Measurements from ENCODE around the gene KERA.

Gene KERA

GRCh38 chr12:91064640-91065039, 6.8 kb upstream of the KERA start:
- no peaks in the 10 kb centered on the region for H3K9me3 ChIP-seq (ENCODE audit: insufficient read depth, low read depth, low read length)
- H2AFZ ChIP-seq (ENCODE audit: low read length), result no peak overlapping the region
- no peak overlapping the region for H3K4me3 ChIP-seq (ENCODE audit: low read length, poor library complexity, severe bottlenecking)
- no peaks in the 10 kb centered on the region for H3K27me3 ChIP-seq (ENCODE audit: insufficient read depth, low read length, poor library complexity, severe bottlenecking)
- no peaks in the 10 kb centered on the region for H3K9me2 ChIP-seq (replicated peaks; ENCODE audit: low read depth, low read length)
- no peak overlapping the region for H3K4me2 ChIP-seq (ENCODE audit: low read depth, low read length, poor library complexity, severe bottlenecking)
- no peaks in the 10 kb centered on the region for H3K36me3 ChIP-seq (ENCODE audit: insufficient read depth, low read length)
- no peak overlapping the region for H3K9ac ChIP-seq (ENCODE audit: low read depth, low read length, poor library complexity, severe bottlenecking)
- no peak for TF ChIP-seq EZH2phosphoT487 (IDR thresholded peaks at IDR 0.05; ENCODE audit: borderline replicate concordance)
- TF ChIP-seq, protein P1, sequence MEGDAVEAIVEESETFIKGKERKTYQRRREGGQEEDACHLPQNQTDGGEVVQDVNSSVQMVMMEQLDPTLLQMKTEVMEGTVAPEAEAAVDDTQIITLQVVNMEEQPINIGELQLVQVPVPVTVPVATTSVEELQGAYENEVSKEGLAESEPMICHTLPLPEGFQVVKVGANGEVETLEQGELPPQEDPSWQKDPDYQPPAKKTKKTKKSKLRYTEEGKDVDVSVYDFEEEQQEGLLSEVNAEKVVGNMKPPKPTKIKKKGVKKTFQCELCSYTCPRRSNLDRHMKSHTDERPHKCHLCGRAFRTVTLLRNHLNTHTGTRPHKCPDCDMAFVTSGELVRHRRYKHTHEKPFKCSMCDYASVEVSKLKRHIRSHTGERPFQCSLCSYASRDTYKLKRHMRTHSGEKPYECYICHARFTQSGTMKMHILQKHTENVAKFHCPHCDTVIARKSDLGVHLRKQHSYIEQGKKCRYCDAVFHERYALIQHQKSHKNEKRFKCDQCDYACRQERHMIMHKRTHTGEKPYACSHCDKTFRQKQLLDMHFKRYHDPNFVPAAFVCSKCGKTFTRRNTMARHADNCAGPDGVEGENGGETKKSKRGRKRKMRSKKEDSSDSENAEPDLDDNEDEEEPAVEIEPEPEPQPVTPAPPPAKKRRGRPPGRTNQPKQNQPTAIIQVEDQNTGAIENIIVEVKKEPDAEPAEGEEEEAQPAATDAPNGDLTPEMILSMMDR (conservative IDR thresholded peaks at IDR 0.05; ENCODE audit: low read length), result no peak
- H3K4me1 ChIP-seq (ENCODE audit: insufficient read depth, low read length, poor library complexity, severe bottlenecking), result no peaks in the 10 kb centered on the region
- no peaks in the 10 kb centered on the region for H4K20me1 ChIP-seq (ENCODE audit: insufficient read depth, low read length, poor library complexity, severe bottlenecking)
- no peaks in the 10 kb centered on the region for H3F3A ChIP-seq (ENCODE audit: low read depth)
- no peaks in the 10 kb centered on the region for H3K79me2 ChIP-seq (ENCODE audit: insufficient read depth, low read length)

DNA sequence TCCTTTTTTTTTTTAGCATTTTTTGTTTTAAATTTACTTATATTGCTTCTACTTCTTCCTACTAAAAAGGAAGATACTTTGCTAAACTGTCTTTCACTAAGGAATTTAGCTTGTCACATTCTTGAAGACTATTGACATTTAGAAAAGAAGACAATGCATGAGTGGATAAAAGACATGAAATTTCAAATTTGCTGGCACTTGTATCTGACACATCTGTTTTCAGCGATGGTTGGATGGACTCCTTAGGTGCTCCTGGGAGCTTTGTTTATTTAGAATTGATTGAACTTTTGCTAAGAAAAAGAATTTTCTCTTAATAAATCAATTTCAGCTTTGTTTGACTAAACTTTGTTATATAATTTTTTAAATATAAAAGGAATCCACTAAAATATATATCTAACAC, 3.3 kb upstream of the KERA start:
- Histone ChIP-seq H3F3A (ENCODE audit: low read depth) (no peaks in the 10 kb centered on the region), H3K36me3 (ENCODE audit: insufficient read depth, low read length) (no peaks in the 10 kb centered on the region), H3K9me3 (ENCODE audit: insufficient read depth, low read depth, low read length) (no peaks in the 10 kb centered on the region), H3K9ac (ENCODE audit: low read depth, low read length, poor library complexity, severe bottlenecking) (no peak overlapping the region), H3K27me3 (ENCODE audit: insufficient read depth, low read length, poor library complexity, severe bottlenecking) (no peaks in the 10 kb centered on the region), H3K4me3 (ENCODE audit: low read length, poor library complexity, severe bottlenecking) (no peak overlapping the region), H4K20me1 (ENCODE audit: insufficient read depth, low read length, poor library complexity, severe bottlenecking) (no peaks in the 10 kb centered on the region), H3K79me2 (ENCODE audit: insufficient read depth, low read length) (no peaks in the 10 kb centered on the region), H3K9me2 (replicated peaks; ENCODE audit: low read depth, low read length) (no peaks in the 10 kb centered on the region), H2AFZ (ENCODE audit: low read length) (no peak overlapping the region), H3K4me1 (ENCODE audit: insufficient read depth, low read length, poor library complexity, severe bottlenecking) (no peaks in the 10 kb centered on the region), H3K4me2 (ENCODE audit: low read depth, low read length, poor library complexity, severe bottlenecking) (no peak overlapping the region)
- TF ChIP-seq EZH2phosphoT487 (IDR thresholded peaks at IDR 0.05; ENCODE audit: borderline replicate concordance), result no peak
- TF ChIP-seq, protein P1 (conservative IDR thresholded peaks at IDR 0.05; ENCODE audit: low read length), result no peak

- Histone ChIP-seq H4K20me1 (ENCODE audit: insufficient read depth, low read length, poor library complexity, severe bottlenecking) (no peaks in the 10 kb centered on the region), H3K4me2 (ENCODE audit: low read depth, low read length, poor library complexity, severe bottlenecking) (no peak overlapping the region), H3K9me3 (ENCODE audit: insufficient read depth, low read depth, low read length) (no peaks in the 10 kb centered on the region), H2AFZ (ENCODE audit: low read length) (no peak overlapping the region), H3K9ac (ENCODE audit: low read depth, low read length, poor library complexity, severe bottlenecking) (no peak overlapping the region), H3K4me3 (ENCODE audit: low read length, poor library complexity, severe bottlenecking) (no peak overlapping the region), H3K27me3 (ENCODE audit: insufficient read depth, low read length, poor library complexity, severe bottlenecking) (no peaks in the 10 kb centered on the region), H3K4me1 (ENCODE audit: insufficient read depth, low read length, poor library complexity, severe bottlenecking) (no peaks in the 10 kb centered on the region), H3K9me2 (replicated peaks; ENCODE audit: low read depth, low read length) (no peaks in the 10 kb centered on the region), H3K79me2 (ENCODE audit: insufficient read depth, low read length) (no peaks in the 10 kb centered on the region), H3K36me3 (ENCODE audit: insufficient read depth, low read length) (no peaks in the 10 kb centered on the region), H3F3A (ENCODE audit: low read depth) (no peaks in the 10 kb centered on the region)
- TF ChIP-seq, protein P1 (conservative IDR thresholded peaks at IDR 0.05; ENCODE audit: low read length), result no peak
- TF ChIP-seq EZH2phosphoT487 (IDR thresholded peaks at IDR 0.05; ENCODE audit: borderline replicate concordance), result no peak
Measured at GRCh38 chr12:91059211-91059610, 1.4 kb upstream of the KERA start.
